SW480 (cell line): ENCODE data around the gene LIN28A.
A peak's percentile ranks its signal among the peaks of the same experiment; 100 is the strongest.
"Not testable (repeated sequence)": the region's sequence is repeated elsewhere in the genome, so short reads cannot be mapped to it uniquely, and the experiment has no call there.

ENCODE experiments used
- DNase-seq: peaks from one replicate; pipeline ENCODE4 v3.0.0-alpha.2; 2016; ENCODE audit warnings: low spot score

Gene LIN28A, protein sequence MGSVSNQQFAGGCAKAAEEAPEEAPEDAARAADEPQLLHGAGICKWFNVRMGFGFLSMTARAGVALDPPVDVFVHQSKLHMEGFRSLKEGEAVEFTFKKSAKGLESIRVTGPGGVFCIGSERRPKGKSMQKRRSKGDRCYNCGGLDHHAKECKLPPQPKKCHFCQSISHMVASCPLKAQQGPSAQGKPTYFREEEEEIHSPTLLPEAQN

GRCh38 chr1:26410706-26411623, at the start of gene LIN28A:
TSS of gene LIN28A (plus strand) at chr1:26410817. CDS start at chr1:26410892, 75 bp downstream.
- DNase-seq = no peak

- DNase-seq = no peak
These were observed 49.0 kb upstream of the LIN28A start for GRCh38 chr1:26361605-26362122.

GRCh38 chr1:26362331-26362730, 48.3 kb upstream of the LIN28A start:
- DNase-seq = no peak

- peak; percentile 79 for DNase-seq
These were observed 46.8 kb upstream of the LIN28A start for GRCh38 chr1:26363549-26364448.

- DNase-seq = no peak
These were observed 45.7 kb upstream of the LIN28A start for GRCh38 chr1:26364956-26365355.

DNA sequence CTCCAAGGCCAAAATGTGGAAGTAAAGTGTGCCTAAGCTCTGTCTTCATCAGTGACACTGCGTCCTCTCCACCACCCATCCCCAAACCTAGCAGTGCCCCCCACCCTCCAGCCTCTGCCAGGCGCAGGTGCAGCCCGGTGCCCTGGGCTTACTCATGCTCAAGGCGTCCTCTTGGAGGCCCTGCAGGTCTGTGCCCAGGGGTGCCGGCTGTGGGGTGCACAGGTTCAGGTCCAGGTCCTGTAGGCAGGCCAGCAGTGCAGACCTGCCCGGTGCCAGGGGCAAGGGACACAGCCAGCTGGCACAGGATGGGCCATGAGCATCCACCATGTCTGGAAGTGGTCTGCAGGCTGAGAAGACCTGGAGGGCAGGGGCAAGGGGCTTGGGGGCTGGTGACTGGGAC, 43.2 kb upstream of the LIN28A start:
- DNase-seq = no peak

- no peak for DNase-seq
These were observed 42.6 kb upstream of the LIN28A start for GRCh38 chr1:26368006-26368405.

- no peak for DNase-seq
These were observed 42.1 kb upstream of the LIN28A start for GRCh38 chr1:26368486-26368885.

GRCh38 chr1:26370591-26371382, 39.8 kb upstream of the LIN28A start:
- no peak for DNase-seq

GRCh38 chr1:26372039-26372438, 38.6 kb upstream of the LIN28A start:
- no peak for DNase-seq

DNA sequence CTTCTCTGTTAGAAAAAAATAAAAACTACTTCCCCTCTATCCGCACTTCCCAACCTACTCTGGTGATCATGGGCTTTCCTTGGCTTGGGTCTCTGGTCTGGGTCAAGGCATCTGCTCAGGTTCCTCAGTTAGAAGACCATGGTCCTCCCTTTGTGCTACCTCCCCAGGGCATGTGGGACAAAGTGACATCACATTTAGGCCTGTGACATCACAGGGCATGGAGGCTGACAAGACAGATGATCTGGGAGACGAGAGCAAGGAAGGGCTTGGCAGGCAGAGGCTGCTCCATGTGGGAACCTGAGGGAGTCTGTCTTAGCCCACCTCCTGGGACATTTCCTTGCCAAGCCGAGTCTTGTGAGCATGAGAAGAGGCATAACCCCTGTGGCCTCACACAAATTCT, 38.0 kb upstream of the LIN28A start, which contains the start of gene ZNF683:
ZNF683 (minus strand) TSS at position 140 of the 400 bp plus-strand sequence. CDS start 4,179 bp downstream, outside the sequence.
- DNase-seq = not testable (repeated sequence)

- no peak for DNase-seq
These were observed 37.3 kb upstream of the LIN28A start for GRCh38 chr1:26373281-26373680.

DNA sequence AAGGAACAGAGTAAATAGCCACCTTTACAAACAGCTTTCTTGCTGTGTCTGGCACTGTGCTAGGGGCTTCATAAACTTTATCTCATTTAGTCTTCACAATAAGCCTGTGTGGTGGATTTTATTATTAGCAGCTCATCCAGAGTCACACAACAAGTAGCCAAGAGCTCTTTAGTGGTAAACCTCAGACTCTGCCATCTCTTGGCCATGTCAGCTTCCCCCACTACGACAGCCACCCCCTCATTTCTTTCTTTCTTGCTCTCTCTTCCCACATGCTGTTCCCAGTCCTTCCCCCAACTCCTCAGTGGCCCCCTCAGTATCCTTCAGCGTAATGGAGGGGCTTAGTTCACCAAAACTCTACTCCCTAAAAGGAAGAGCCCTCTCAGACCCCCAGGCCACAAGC, 36.8 kb upstream of the LIN28A start:
- DNase-seq = no peak

- DNase-seq = not testable (repeated sequence)
These were observed 36.3 kb upstream of the LIN28A start for GRCh38 chr1:26374361-26374760.

DNA sequence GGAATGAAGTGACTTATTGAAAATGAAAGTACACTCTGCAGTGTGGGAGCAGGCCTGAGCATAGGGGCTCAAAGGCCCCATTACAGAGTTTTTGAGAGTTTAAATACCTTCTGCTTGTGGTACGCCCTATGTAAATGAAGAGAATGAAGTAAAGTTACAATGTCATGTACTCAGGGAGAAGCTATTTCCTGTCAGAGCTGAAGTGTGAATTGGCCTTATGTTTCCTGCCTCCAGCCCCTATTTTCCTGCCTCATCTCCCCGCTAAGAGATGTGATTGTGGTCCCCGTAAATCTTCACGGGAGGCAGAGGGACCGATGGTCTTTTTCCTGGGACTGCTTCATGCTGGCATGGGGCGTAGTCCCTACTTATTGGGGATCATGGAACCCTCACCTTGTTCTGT, 35.5 kb upstream of the LIN28A start:
- no peak for DNase-seq

GRCh38 chr1:26376050-26376449, 34.6 kb upstream of the LIN28A start:
- DNase-seq = no peak

DNA sequence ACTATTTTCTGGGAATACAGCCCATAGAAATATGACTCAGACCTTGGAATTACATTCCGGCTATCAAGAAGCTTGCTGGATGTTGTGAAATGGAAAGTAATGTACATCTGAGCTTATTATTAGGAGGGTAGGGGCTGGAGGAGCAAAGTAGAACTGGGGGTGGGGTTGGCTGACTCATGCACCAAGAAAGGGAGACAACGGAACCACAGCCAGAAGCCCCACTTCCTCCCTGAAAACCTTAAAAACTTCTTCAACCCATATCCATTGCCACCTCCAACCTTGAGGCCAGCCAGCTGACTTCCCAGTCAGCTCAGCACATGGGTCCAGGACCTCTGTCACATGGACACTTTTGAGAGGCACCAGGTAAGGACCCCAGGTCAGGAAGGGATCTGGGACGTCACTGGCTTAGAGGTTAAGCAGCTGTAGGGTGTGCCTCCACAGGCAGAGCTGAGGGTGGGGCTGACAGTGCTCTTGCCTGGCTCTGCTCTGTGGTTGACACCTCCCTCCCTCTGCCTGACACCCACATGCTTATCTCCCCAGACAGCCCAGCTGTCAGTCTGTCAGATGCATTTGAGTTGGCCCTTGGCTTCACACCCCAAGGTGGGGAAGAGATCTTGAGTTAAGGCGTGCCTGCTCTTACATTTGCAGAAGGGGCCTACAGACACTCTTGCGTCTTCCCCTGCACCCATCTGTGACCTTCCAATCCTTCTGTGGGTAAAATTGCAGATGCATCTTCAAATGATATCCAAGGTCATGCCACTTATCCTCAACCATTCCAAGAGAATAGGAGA, 32.3 kb upstream of the LIN28A start:
- DNase-seq = peak; percentile 81

DNA sequence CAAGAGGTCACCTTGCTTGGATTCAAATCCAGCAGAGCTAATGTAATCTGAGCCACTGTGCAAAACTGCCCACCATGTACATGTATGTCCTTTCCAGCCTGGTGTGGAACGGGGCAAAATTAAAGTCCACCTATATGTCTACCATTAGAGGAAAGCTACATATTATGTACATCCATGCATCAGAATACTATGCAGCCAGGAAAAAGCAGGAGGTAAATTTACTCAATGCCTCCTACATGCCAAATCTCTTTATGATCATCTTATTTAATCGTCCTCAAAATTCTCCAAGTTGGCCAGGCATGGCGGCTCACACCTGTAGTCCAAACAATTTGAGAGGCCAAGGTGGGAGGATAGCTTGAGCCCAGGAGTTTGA, 31.8 kb upstream of the LIN28A start:
- no peak for DNase-seq

- no peak for DNase-seq
These were observed 26.5 kb upstream of the LIN28A start for GRCh38 chr1:26384076-26384475.

GRCh38 chr1:26385063-26385462, 25.6 kb upstream of the LIN28A start:
- not testable (repeated sequence) for DNase-seq
